ENCODE measurements around the gene CPD. TPM values are rescaled to one million over a fixed set of nuclear protein-coding genes. Genes with fewer than 3 reads are reported as not detected.

CPD gene
- total RNA-seq, 6 donors from 2014 or later = 49.4 to 132 (median 104) TPM

DNA sequence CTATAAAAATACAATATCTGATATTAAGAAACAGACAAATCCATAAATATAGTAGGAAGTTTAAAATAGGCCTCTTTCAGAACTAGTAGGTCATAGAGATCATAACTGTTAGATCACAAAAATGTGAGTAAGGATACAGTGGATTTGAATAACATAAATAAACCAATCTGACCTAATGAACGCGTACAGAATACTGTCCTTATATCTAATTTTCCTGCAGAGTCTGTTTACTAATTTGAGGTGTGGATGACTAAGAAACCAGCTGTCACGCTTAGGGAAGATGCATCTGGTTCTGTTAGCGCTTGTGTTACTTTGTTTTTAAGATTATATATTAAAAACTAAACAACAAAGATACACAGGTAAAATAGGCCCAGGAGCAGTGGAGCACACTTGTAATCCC lies 14.8 kb downstream of the CPD start:
- Histone ChIP-seq H3K36me3 (peaks cover 0 to 24% (median 6%) of the 10 kb centered on the region in 4 donors), H3K9me3 (no peaks in the 10 kb centered on the region), H3K4me3 (no peak overlapping the region), H3K27me3 (no peaks in the 10 kb centered on the region), H3K27ac (no peak overlapping the region), H3K4me1 (peaks cover 0 to 5% (median 3%) of the 10 kb centered on the region in 4 donors)
- TF ChIP-seq EP300 (IDR thresholded peaks at IDR 0.05) = no peak
- no peak for DNase-seq
- no peak for ATAC-seq (ENCODE audit: low FRiP score in 2 of 2)
- 84 to 93% methylated on average over 4 of the region's 4 CpGs for WGBS, 2 donors

DNA sequence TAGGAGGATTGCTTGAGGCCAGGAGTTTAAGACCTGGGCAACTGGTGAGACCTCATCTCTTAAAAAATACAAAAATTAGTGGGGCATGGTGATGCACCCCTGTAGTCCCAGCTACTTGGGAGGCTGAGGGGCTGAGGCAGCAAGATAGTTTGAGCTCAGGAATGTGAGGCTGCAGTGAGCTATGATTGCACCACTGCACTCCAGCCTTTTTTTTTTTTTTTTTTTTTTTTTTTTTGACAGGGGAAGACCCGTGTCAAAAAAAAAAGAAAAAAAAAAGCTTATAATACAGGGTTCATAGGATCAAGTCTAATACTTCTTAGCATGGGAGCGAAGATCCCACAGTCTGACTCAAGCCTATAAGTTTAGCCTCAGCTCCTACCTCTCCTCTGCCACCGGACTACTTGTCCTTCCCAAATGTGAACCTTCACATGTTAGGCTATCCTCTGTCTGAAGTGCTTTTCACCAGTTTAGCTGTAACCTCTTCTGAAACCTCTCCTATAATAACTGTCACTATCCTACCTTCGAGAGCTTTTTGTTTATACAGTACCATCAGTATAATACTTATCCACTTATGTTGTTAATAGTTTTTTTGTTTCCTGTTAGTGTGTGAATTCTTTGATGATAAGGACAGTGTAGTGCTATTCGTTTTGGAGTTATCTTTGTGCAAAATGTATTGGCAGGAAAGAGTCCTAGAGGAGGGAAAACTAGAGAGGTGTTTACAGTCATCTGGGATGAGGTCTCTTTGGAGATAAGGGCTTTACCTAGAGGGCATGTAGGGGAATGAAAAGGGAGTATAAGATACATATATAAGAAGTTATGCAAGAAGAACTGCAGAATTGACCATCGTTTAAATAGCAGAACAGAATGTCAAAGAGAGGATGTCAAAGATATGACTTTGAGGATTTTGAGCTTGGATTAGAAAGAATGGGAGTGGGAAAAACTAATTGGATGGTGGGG lies 15.5 kb downstream of the CPD start:
- H3K9me3 ChIP-seq = no peaks in the 10 kb centered on the region
- ATAC-seq (ENCODE audit: low FRiP score in 2 of 2) = no peak
- 62 to 64% methylated on average over 6 of the region's 6 CpGs for WGBS, 2 donors
- no peak overlapping the region for H3K27ac ChIP-seq
- H3K27me3 ChIP-seq = no peaks in the 10 kb centered on the region
- TF ChIP-seq POLR2AphosphoS5 (IDR thresholded peaks at IDR 0.05) (no peak), POLR2A (IDR thresholded peaks at IDR 0.05) (no peak), EP300 (IDR thresholded peaks at IDR 0.05) (no peak)
- TF ChIP-seq, protein P1, sequence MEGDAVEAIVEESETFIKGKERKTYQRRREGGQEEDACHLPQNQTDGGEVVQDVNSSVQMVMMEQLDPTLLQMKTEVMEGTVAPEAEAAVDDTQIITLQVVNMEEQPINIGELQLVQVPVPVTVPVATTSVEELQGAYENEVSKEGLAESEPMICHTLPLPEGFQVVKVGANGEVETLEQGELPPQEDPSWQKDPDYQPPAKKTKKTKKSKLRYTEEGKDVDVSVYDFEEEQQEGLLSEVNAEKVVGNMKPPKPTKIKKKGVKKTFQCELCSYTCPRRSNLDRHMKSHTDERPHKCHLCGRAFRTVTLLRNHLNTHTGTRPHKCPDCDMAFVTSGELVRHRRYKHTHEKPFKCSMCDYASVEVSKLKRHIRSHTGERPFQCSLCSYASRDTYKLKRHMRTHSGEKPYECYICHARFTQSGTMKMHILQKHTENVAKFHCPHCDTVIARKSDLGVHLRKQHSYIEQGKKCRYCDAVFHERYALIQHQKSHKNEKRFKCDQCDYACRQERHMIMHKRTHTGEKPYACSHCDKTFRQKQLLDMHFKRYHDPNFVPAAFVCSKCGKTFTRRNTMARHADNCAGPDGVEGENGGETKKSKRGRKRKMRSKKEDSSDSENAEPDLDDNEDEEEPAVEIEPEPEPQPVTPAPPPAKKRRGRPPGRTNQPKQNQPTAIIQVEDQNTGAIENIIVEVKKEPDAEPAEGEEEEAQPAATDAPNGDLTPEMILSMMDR (IDR thresholded peaks at IDR 0.05) = no peak
- no peak overlapping the region for H3K4me3 ChIP-seq
- H3K4me1 ChIP-seq = peaks cover 0 to 5% (median 3%) of the 10 kb centered on the region in 4 donors
- H3K36me3 ChIP-seq = peaks cover 0 to 24% (median 4%) of the 10 kb centered on the region in 4 donors
- no peak for DNase-seq

DNA sequence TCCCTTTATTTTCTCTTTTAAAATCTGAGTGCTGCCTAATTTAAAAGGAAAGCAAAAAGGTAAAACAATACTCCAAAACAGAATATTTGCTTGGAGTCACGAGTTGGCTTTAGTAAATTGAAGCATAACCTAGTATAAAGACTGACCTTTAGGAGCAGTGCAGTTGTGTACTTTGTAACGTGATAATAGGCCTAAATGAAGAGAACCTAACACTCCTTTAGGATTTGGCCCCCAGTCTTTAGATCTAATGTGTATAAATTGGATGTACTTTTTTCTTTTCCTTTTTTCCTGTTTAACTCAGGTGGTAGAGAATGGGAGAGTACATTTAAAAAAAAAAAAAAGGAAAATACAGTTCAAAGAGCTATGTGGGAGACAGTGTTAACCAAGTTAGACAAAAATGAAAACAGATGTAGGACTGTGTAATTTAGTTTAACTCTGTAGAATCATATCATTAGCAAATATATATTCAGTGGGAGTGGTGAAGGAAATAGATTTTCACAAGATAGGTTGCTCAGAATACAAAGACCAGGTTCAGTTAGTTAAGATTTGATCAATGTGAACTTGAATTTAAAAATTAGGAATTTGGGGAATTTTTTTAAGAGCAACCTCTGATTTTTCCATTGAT lies 16.8 kb downstream of the CPD start:
- H3K36me3 ChIP-seq = peaks cover 0 to 15% (median 3%) of the 10 kb centered on the region in 4 donors
- no peaks in the 10 kb centered on the region for H3K9me3 ChIP-seq
- H3K27me3 ChIP-seq = no peaks in the 10 kb centered on the region
- no peak for DNase-seq
- no peak overlapping the region for H3K27ac ChIP-seq
- peaks cover 0 to 5% (median 3%) of the 10 kb centered on the region in 4 donors for H3K4me1 ChIP-seq
- TF ChIP-seq, protein P1 (IDR thresholded peaks at IDR 0.05) = no peak
- TF ChIP-seq POLR2A (IDR thresholded peaks at IDR 0.05) = no peak
- no peak for TF ChIP-seq POLR2AphosphoS5 (IDR thresholded peaks at IDR 0.05)
- no peak for TF ChIP-seq EP300 (IDR thresholded peaks at IDR 0.05)
- ATAC-seq (ENCODE audit: low FRiP score in 2 of 2) = no peak
- 67 to 68% methylated on average over 2 of the region's 2 CpGs for WGBS, 2 donors
- no peak overlapping the region for H3K4me3 ChIP-seq

DNA sequence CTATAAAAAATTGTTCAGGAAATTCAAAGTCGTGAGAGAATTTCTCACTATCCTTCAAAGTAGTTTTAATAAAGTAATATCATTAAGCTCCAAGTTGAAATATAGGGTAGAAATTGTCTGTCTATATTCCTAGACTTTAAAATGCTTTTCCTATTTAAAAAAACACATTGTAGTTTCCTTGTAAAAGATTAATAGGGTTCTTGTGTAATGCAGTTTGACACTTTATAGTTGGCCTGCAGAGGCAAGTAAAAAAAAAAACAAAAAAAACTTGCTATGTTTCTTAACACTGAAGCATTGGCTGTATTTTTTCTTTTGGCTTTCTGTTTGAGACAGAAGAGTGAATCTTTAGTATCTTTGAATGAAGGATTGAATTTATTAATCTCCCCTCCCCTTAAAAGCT lies 17.4 kb downstream of the CPD start:
- DNase-seq = no peak
- Histone ChIP-seq H3K27ac (no peak overlapping the region), H3K27me3 (no peaks in the 10 kb centered on the region), H3K9me3 (no peaks in the 10 kb centered on the region), H3K4me3 (no peak overlapping the region), H3K4me1 (peaks cover 0 to 5% (median 3%) of the 10 kb centered on the region in 4 donors), H3K36me3 (peaks cover 0 to 9% (median 2%) of the 10 kb centered on the region in 4 donors)
- WGBS, 2 donors = 77 to 78% methylated on average over 1 of the region's 1 CpG
- TF ChIP-seq POLR2A (IDR thresholded peaks at IDR 0.05) = no peak
- TF ChIP-seq, protein P1 (IDR thresholded peaks at IDR 0.05) = no peak
- TF ChIP-seq POLR2AphosphoS5 (IDR thresholded peaks at IDR 0.05) = no peak
- TF ChIP-seq EP300 (IDR thresholded peaks at IDR 0.05) = no peak
- ATAC-seq (ENCODE audit: low FRiP score in 2 of 2) = no peak

DNA sequence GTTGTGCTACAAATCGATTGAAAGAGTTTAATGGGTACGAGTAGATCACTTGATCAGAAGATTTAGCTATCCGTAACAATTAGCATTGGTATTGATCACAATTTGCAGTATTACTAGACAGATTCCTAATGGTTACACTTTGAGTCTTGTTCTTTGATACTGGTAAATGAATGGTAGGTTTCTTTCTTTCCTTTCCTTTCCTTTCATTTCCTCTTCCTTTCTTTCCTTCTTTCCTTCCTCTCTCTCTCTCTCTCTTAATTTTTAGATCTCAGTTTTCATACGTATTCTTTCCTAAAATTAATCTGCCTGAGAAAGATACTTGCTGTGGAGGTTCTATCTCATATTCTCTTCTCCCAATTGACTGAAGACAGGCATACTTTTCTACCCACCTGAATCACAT lies 17.9 kb downstream of the CPD start:
- Histone ChIP-seq H3K4me1 (peaks cover 0 to 5% (median 3%) of the 10 kb centered on the region in 4 donors), H3K27me3 (no peaks in the 10 kb centered on the region), H3K27ac (no peak overlapping the region), H3K4me3 (no peak overlapping the region), H3K9me3 (no peaks in the 10 kb centered on the region), H3K36me3 (peaks cover 0 to 5% (median under 1%) of the 10 kb centered on the region in 4 donors)
- TF ChIP-seq, protein P1 (IDR thresholded peaks at IDR 0.05) = no peak
- TF ChIP-seq POLR2A (IDR thresholded peaks at IDR 0.05) (no peak), EP300 (IDR thresholded peaks at IDR 0.05) (no peak), POLR2AphosphoS5 (IDR thresholded peaks at IDR 0.05) (no peak)
- no peak for DNase-seq
- 65 to 75% methylated on average over 4 of the region's 4 CpGs for WGBS, 2 donors
- ATAC-seq (ENCODE audit: low FRiP score in 2 of 2) = no peak
